NT2/D1 (cell line): ENCODE data around the gene MRPL54.

Experiments
- DNase-seq: peaks from one replicate; pipeline ENCODE4 v3.0.0-alpha.2; 2011; ENCODE audit warnings: low read depth, low spot score
- H3K27me3 ChIP-seq: 2 replicates; pipeline ENCODE4 v1.6.0; 2011; ENCODE audit warnings: mild to moderate bottlenecking; ENCODE audit not compliant: insufficient read length, insufficient read depth
- H3K36me3 ChIP-seq: 2 replicates; pipeline ENCODE4 v1.6.1; 2011; ENCODE audit warnings: mild to moderate bottlenecking, low read length, mixed read lengths; ENCODE audit not compliant: insufficient read depth, insufficient read length
- H3K4me1 ChIP-seq: 2 replicates; pipeline ENCODE4 v1.5.1; 2011; ENCODE audit not compliant: insufficient read depth, insufficient read length
- H3K4me3 ChIP-seq: 2 replicates; pipeline ENCODE4 v1.5.1; 2011; ENCODE audit warnings: low read depth; ENCODE audit not compliant: insufficient read length
- H3K9ac ChIP-seq: 2 replicates; pipeline ENCODE4 v1.6.0; 2011; ENCODE audit warnings: low read depth; ENCODE audit not compliant: insufficient read length
- H3K9me3 ChIP-seq: 2 replicates; pipeline ENCODE4 v1.5.1; 2011; ENCODE audit warnings: mild to moderate bottlenecking, low read length; ENCODE audit not compliant: insufficient read depth
- SUZ12 ChIP-seq: IDR thresholded peaks from 2 replicates; pipeline ENCODE4 v1.6.1; 2011; ENCODE audit not compliant: insufficient read length, insufficient read depth; ENCODE audit errors: extremely low read depth
- YY1 ChIP-seq: IDR thresholded peaks from 2 replicates; pipeline ENCODE4 v1.6.1; 2011; ENCODE audit not compliant: insufficient read length, insufficient read depth
- ZNF274 ChIP-seq: IDR thresholded peaks from 2 replicates; pipeline ENCODE4 v1.6.1; 2011; ENCODE audit warnings: mild to moderate bottlenecking, low read depth, low read length

The MRPL54 gene

GRCh38 chr19:3816566-3817218 lies 54.2 kb downstream of the MRPL54 start:
- TF ChIP-seq ZNF274: no peak
- no peak for TF ChIP-seq YY1
- TF ChIP-seq SUZ12: no peak
- Histone ChIP-seq H3K4me3 (no peak overlapping the region), H3K9ac (no peak overlapping the region), H3K27me3 (no peaks in the 10 kb centered on the region), H3K9me3 (no peaks in the 10 kb centered on the region), H3K36me3 (no peaks in the 10 kb centered on the region), H3K4me1 (no peaks in the 10 kb centered on the region)
- DNase-seq: no peak
